GM12874 (cell line): ENCODE measurements around the gene ZNF385B.

Experiments
- CTCF ChIP-seq: IDR thresholded peaks from 2 replicates; pipeline ENCODE4 v1.5.1; 2011; ENCODE audit warnings: low read depth, mild to moderate bottlenecking, control low read depth, low read length, moderate library complexity; ENCODE audit not compliant: insufficient read depth

ZNF385B gene

GRCh38 chr2:179862898-179863458 is 1.6 kb upstream of the ZNF385B start:
- TF ChIP-seq CTCF = no peak

- TF ChIP-seq CTCF = no peak
Measured at GRCh38 chr2:179861027-179861415, 391 bp downstream of the ZNF385B start.

DNA sequence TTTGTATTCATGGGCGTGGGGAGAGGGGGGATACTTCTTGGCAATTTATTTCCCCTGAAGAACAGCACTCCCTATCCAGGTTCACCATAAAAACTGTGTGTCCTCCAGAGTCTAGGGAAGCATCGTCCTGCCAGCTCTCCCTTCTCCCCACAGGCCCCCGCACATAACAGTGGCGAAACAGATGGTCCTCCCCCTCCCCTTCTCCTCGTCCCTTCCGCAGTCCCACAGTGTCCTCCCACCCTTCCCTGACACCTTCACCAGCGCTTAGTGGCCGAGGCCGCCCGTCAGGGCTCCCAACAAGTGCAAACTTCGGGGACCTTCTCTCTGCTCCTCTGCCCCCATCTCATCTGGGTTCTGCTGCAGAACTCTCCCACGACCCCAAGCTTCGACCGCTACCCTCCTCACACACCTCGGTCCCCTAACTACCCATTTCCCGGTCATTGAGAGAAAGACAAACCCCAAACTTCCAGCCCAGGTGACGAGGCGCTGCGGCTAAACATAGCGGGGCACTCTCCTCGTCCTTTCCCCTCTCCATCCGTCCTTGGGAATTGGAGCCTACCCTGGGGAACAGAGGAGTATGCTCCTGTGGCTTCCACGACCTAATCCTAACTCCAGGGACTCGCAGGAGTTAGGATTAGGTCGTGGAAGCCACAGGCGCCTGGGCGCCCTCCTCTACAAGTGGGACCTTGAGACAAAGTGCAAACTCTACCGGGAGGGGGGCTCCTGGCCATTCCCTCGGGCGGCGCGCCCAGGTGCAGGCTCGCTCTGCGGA is 971 bp downstream of the ZNF385B start:
- TF ChIP-seq CTCF = no peak

GRCh38 chr2:179859523-179859922 is 1.9 kb downstream of the ZNF385B start:
- no peak for TF ChIP-seq CTCF

- no peak for TF ChIP-seq CTCF
Measured at GRCh38 chr2:179857236-179857635, 4.2 kb downstream of the ZNF385B start.

DNA sequence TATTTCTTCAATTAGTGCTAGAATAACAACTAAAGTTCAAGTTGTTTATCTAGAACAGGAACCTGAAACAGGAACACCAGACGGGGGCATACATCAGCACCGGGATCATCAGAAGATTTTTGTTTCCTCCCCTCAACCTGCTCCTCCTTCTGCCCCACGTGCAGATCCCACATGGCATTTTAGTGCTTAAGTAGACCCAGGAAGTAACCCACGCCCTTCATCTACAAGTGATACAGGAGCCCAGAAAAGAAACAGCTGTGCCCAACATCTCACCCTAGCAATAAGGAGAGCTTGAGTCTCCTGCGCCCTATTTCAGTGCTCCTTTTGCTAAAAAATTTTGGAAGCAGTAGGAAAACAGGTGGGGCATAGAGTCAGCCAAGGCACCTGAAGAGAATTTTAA is 5.2 kb downstream of the ZNF385B start:
- no peak for TF ChIP-seq CTCF

- TF ChIP-seq CTCF = no peak
Measured at GRCh38 chr2:179855673-179856072, 5.7 kb downstream of the ZNF385B start.
